ENCODE results near the gene DCAF7.

Gene DCAF7

GRCh38 chr17:63629627-63630026 is 79.3 kb downstream of the DCAF7 start:
- DNase-seq (ENCODE audit: low read depth) = no peak

- no peak for DNase-seq (ENCODE audit: low read depth)
Measured at GRCh38 chr17:63631062-63631461, 80.8 kb downstream of the DCAF7 start.

GRCh38 chr17:63631626-63632025 is 81.3 kb downstream of the DCAF7 start:
- DNase-seq (ENCODE audit: low read depth) = no peak

GRCh38 chr17:63633742-63634141 is 83.5 kb downstream of the DCAF7 start:
- DNase-seq (ENCODE audit: low read depth) = no peak

- DNase-seq (ENCODE audit: low read depth) = no peak
Measured at GRCh38 chr17:63634163-63634562, 83.9 kb downstream of the DCAF7 start.

GRCh38 chr17:63634816-63635215 is 84.5 kb downstream of the DCAF7 start:
- no peak for DNase-seq (ENCODE audit: low read depth)

GRCh38 chr17:63635290-63635689 is 85.0 kb downstream of the DCAF7 start:
- no peak for DNase-seq (ENCODE audit: low read depth)

GRCh38 chr17:63635787-63636186 is 85.5 kb downstream of the DCAF7 start:
- DNase-seq (ENCODE audit: low read depth) = no peak

GRCh38 chr17:63639125-63639524 is 88.8 kb downstream of the DCAF7 start:
- no peak for DNase-seq (ENCODE audit: low read depth)

- no peak for DNase-seq (ENCODE audit: low read depth)
Measured at GRCh38 chr17:63640038-63640437, 89.8 kb downstream of the DCAF7 start.

GRCh38 chr17:63641692-63642448 is 91.6 kb downstream of the DCAF7 start:
- DNase-seq (ENCODE audit: low read depth) = no peak
